ENCODE measurements around the gene KMT5C.

Gene KMT5C

GRCh38 chr19:55386493-55386971, 46.9 kb downstream of the KMT5C start:
- no peak for DNase-seq (ENCODE audit: low spot score)

GRCh38 chr19:55387736-55388497, 48.2 kb downstream of the KMT5C start:
- no peak for DNase-seq (ENCODE audit: low spot score)

- DNase-seq (ENCODE audit: low spot score) = no peak
Measured at GRCh38 chr19:55389386-55390317, 50.0 kb downstream of the KMT5C start.

GRCh38 chr19:55390461-55390880, 50.8 kb downstream of the KMT5C start:
- no peak for DNase-seq (ENCODE audit: low spot score)

GRCh38 chr19:55391191-55391670, 51.6 kb downstream of the KMT5C start:
- DNase-seq (ENCODE audit: low spot score) = no peak

- no peak for DNase-seq (ENCODE audit: low spot score)
Measured at GRCh38 chr19:55391702-55392615, 52.3 kb downstream of the KMT5C start.

GRCh38 chr19:55392820-55393761, 53.4 kb downstream of the KMT5C start:
- peak; percentile 61 for DNase-seq (ENCODE audit: low spot score)

Data from iPS-NIHi11 (cell line).